B cell (primary cell): ENCODE results near the gene SHOX. TPM values are rescaled to one million over a fixed set of nuclear protein-coding genes. Genes with fewer than 3 reads are reported as not detected.
"Not testable (repeated sequence)": the region's sequence is repeated elsewhere in the genome, so short reads cannot be mapped to it uniquely, and the experiment has no call there.

Experiments
- ATAC-seq: fragments of 200-7000 bp; cut with Tn5 transposase; one replicate; pipeline ENCODE4 v1.10.0; 2021; ENCODE audit warnings: low read depth, mild to moderate bottlenecking, moderate number of reproducible peaks, moderate library complexity
- CTCF ChIA-PET: fragments of 350-600 bp; sonication (Branson Sonifier 250); formaldehyde crosslinking; loops from one replicate; lab custom pipeline; 2021; ENCODE audit warnings: antibody characterized with exemption, inconsistent platforms; lab: Charles Lee
- POLR2A ChIA-PET: fragments of 350-600 bp; sonication (Branson Sonifier 250); formaldehyde crosslinking; loops from one replicate; lab custom pipeline; 2021; ENCODE audit warnings: antibody characterized with exemption; lab: Charles Lee
- DNase-seq: peaks from one replicate; pipeline ENCODE4 v3.0.0; 2013
- H2AFZ ChIP-seq: 2 replicates; pipeline ENCODE4 v1.6.1; 2012; ENCODE audit warnings: mild to moderate bottlenecking, low read depth, low read length; ENCODE audit not compliant: insufficient read depth, poor library complexity, severe bottlenecking
- H3K27ac ChIP-seq, 2 donors: 1 replicate in 1 of 2; 2 replicates in 1 of 2; pipeline ENCODE4 v1.5.1; 2012 to 2013; ENCODE audit warnings: low read length in 2 of 2, mild to moderate bottlenecking in 2 of 2, moderate library complexity in 1 of 2
- H3K27me3 ChIP-seq, 4 experiments: fragments of 200-600 bp in 1 of 4; sonication (generic) in 1 of 4; replicated peaks in 1 of 4; 1 replicate in 2 of 4; 2 replicates in 2 of 4; pipeline versions ENCODE4 v1.6.1 to v1.7.0; 2013 to 2016; ENCODE audit warnings: low read length in 3 of 4, mild to moderate bottlenecking in 2 of 4, mixed read lengths in 1 of 4, moderate library complexity in 1 of 4; ENCODE audit not compliant: insufficient read depth in 4 of 4, control insufficient read depth in 3 of 4; ENCODE audit errors: control extremely low read depth in 1 of 4
- H3K36me3 ChIP-seq, 2 experiments: replicated peaks in 1 of 2; 1 replicate in 1 of 2; 2 replicates in 1 of 2; pipeline versions ENCODE4 v1.6.1 to v1.7.1; 2013; ENCODE audit warnings: low read length in 1 of 2; ENCODE audit not compliant: insufficient read depth in 2 of 2, control insufficient read depth in 1 of 2; ENCODE audit errors: control extremely low read depth in 1 of 2, extremely low read depth in 1 of 2
- H3K4me1 ChIP-seq, 2 donors: fragments of 200-600 bp in 1 of 2; sonication (generic) in 1 of 2; 1 replicate in 1 of 2; 2 replicates in 1 of 2; pipeline versions ENCODE4 v1.5.1 to v1.6.1; 2013 to 2017; ENCODE audit warnings: low read length in 2 of 2; ENCODE audit not compliant: control insufficient read depth in 2 of 2, insufficient read depth in 2 of 2
- H3K4me2 ChIP-seq: replicated peaks from 2 replicates; pipeline ENCODE3; 2012; ENCODE audit warnings: mild to moderate bottlenecking, low read depth, low read length; ENCODE audit not compliant: poor library complexity, severe bottlenecking
- H3K4me3 ChIP-seq, 5 experiments: fragments of 200-600 bp in 1 of 5; sonication (generic) in 1 of 5; 1 replicate in 3 of 5; 2 replicates in 2 of 5; pipeline versions ENCODE4 v1.5.1 to v1.7.0; 2011 to 2016; ENCODE audit warnings: low read length in 4 of 5, mild to moderate bottlenecking in 4 of 5, low read depth in 2 of 5, control low read depth in 1 of 5, moderate library complexity in 1 of 5; ENCODE audit not compliant: insufficient read depth in 1 of 5; ENCODE audit errors: control extremely low read depth in 1 of 5, extremely low read depth in 1 of 5
- H3K79me2 ChIP-seq: fragments of 200-600 bp; sonication (generic); one replicate; pipeline ENCODE4 v1.6.0; 2016; ENCODE audit warnings: low read length; ENCODE audit not compliant: control insufficient read depth, insufficient read depth
- H3K9ac ChIP-seq: fragments of 200-600 bp; sonication (generic); 2 replicates; pipeline ENCODE4 v1.6.1; 2017; ENCODE audit warnings: mild to moderate bottlenecking, low read length, moderate library complexity
- H3K9me3 ChIP-seq, 3 donors: one replicate each; pipeline versions ENCODE4 v1.6.1 to v1.7.1; 2013; ENCODE audit warnings: low read length in 2 of 3; ENCODE audit not compliant: control insufficient read depth in 2 of 3, insufficient read depth in 1 of 3; ENCODE audit errors: control extremely low read depth in 1 of 3
- H4K20me1 ChIP-seq: 2 replicates; pipeline ENCODE4 v1.6.0; 2012; ENCODE audit warnings: mild to moderate bottlenecking, low read length; ENCODE audit not compliant: insufficient read depth, control insufficient read depth, poor library complexity, severe bottlenecking
- H3K27ac Mint-ChIP-seq: one replicate; pipeline ENCODE4 v1.8.0; 2021; ENCODE audit warnings: mixed read lengths
- H3K27me3 Mint-ChIP-seq: one replicate; pipeline ENCODE4 v1.8.0; 2021; ENCODE audit warnings: mixed read lengths
- H3K4me1 Mint-ChIP-seq: one replicate; pipeline ENCODE4 v1.8.0; 2021; ENCODE audit warnings: mixed read lengths
- H3K4me3 Mint-ChIP-seq: one replicate; pipeline ENCODE4 v1.8.0; 2021; ENCODE audit warnings: mixed read lengths
- H3K9me3 Mint-ChIP-seq: one replicate; pipeline ENCODE4 v1.8.0; 2022; ENCODE audit warnings: mixed read lengths; ENCODE audit not compliant: insufficient read depth
- EZH2 ChIP-seq: IDR thresholded peaks from 2 replicates; pipeline ENCODE4 v1.6.1; 2012; ENCODE audit warnings: borderline replicate concordance, low read depth, mild to moderate bottlenecking, moderate library complexity, low read length; ENCODE audit not compliant: insufficient read depth, poor library complexity, severe bottlenecking
- WGBS: methylation state at CpG from one replicate; pipeline ENCODE4 v1.1.5; 2013; ENCODE audit warnings: missing lambda C conversion rate; ENCODE audit not compliant: insufficient coverage; 5-methylcytosine and 5-hydroxymethylcytosine counted together
- intact Hi-C: fragments of 100-400 bp; cut with micrococcal nuclease; formaldehyde crosslinking; loops from one replicate; pipeline ENCODE4 v1.10.0; 2022
- polyA plus RNA-seq: library from polyadenylated mRNA; depleted of rRNA; stranded (reverse); fragments of >200 nt; gene quantifications from 2 replicates; pipeline ENCODE4 v1.2.3, GENCODE V29; 2012
- total RNA-seq, 2 donors: library from RNA; stranded (reverse); fragments of 120-200 nt in 1 of 2; gene quantifications; 1 replicate in 1 of 2; 2 replicates in 1 of 2; pipeline versions ENCODE4 v1.2.3 to v1.2.4, GENCODE V29; 2013 to 2022
- TF ChIP-seq, protein P1 (sequence below): fragments of 200-600 bp; IDR thresholded peaks from one replicate; pipeline ENCODE4 v1.8.0; 2022; ENCODE audit warnings: antibody characterized with exemption, mild to moderate bottlenecking

Gene SHOX
- total and polyA plus RNA-seq, 2 donors (not counting 1 experiment from before 2014, with no cell fraction given) = not detected

GRCh38 chrX:625137-625691, 5.4 kb upstream of the SHOX start:
- intact Hi-C loops = no loop called here
- H3K4me1 Mint-ChIP-seq = peaks cover 14% of the 10 kb centered on the region
- DNase-seq = no peak
- Histone ChIP-seq H2AFZ (no peak overlapping the region), H3K27ac (no peak overlapping the region), H3K79me2 (no peaks in the 10 kb centered on the region), H3K4me1 (no peaks in the 10 kb centered on the region), H4K20me1 (no peaks in the 10 kb centered on the region), H3K9ac (no peak overlapping the region), H3K4me3 (no peak overlapping the region), H3K9me3 (peaks cover 0 to 19% (median 0%) of the 10 kb centered on the region in 3 donors), H3K36me3 (no peaks in the 10 kb centered on the region), H3K4me2 (no peak overlapping the region), H3K27me3 (peaks cover 0 to 18% (median 8%) of the 10 kb centered on the region in 4 experiments)
- peaks cover 61% of the 10 kb centered on the region for H3K27me3 Mint-ChIP-seq
- WGBS = 17% methylated on average over 12 of the region's 12 CpGs
- no peaks in the 10 kb centered on the region for H3K9me3 Mint-ChIP-seq
- no peak for ATAC-seq
- no peak overlapping the region for H3K27ac Mint-ChIP-seq
- TF ChIP-seq, protein P1, sequence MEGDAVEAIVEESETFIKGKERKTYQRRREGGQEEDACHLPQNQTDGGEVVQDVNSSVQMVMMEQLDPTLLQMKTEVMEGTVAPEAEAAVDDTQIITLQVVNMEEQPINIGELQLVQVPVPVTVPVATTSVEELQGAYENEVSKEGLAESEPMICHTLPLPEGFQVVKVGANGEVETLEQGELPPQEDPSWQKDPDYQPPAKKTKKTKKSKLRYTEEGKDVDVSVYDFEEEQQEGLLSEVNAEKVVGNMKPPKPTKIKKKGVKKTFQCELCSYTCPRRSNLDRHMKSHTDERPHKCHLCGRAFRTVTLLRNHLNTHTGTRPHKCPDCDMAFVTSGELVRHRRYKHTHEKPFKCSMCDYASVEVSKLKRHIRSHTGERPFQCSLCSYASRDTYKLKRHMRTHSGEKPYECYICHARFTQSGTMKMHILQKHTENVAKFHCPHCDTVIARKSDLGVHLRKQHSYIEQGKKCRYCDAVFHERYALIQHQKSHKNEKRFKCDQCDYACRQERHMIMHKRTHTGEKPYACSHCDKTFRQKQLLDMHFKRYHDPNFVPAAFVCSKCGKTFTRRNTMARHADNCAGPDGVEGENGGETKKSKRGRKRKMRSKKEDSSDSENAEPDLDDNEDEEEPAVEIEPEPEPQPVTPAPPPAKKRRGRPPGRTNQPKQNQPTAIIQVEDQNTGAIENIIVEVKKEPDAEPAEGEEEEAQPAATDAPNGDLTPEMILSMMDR = no peak
- no peak for TF ChIP-seq EZH2
- ChIA-PET CTCF (no interaction called here), POLR2A (no interaction called here)
- H3K4me3 Mint-ChIP-seq = no peak overlapping the region

DNA sequence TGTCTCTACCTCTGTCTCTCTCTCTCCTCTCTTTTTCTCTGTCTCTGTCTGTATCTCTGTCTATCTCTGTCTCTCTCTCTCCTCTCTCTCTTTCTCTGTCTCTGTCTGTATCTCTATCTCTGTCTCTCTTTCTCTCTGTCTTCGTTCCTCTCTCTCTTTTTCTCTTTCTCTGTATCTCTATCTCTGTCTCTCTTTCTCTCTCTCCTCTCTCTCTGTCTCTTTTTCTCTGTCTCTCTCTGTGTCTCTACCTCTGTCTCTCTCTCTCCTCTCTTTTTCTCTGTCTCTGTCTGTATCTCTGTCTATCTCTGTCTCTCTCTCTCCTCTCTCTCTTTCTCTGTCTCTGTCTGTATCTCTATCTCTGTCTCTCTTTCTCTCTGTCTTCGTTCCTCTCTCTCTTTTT, 4.5 kb upstream of the SHOX start:
- Histone ChIP-seq H3K9me3 (peaks cover 0 to 25% (median 0%) of the 10 kb centered on the region in 3 donors), H3K27me3 (peaks cover 0 to 25% (median 9%) of the 10 kb centered on the region in 4 experiments)
- POLR2A ChIA-PET, H3K4me3 ChIP-seq, H3K79me2 ChIP-seq, H3K4me3 Mint-ChIP-seq, H3K4me1 ChIP-seq, DNase-seq, H3K27ac ChIP-seq, H3K4me2 ChIP-seq, H3K9me3 Mint-ChIP-seq, H3K36me3 ChIP-seq, H3K27ac Mint-ChIP-seq, intact Hi-C loops, CTCF ChIA-PET, H4K20me1 ChIP-seq, H2AFZ ChIP-seq, H3K9ac ChIP-seq, ATAC-seq: not testable (repeated sequence)
- Mint-ChIP-seq H3K27me3 (peaks cover 59% of the 10 kb centered on the region), H3K4me1 (peaks cover 14% of the 10 kb centered on the region)
- no CpG with 5 or more reads among the region's 2 CpGs for WGBS
